GM12892 (cell line): ENCODE results near the gene KIZ.

ENCODE experiments used
- DNase-seq: peaks from one replicate; pipeline ENCODE4 v3.0.0; 2011; ENCODE audit not compliant: insufficient read length
- FAIRE-seq: peaks from 2 replicates; lab custom pipeline; 2011; peaks lifted over from hg19 to GRCh38; lab: Jason Lieb, UNC
- POLR2A ChIP-seq: IDR thresholded peaks from 2 replicates; pipeline ENCODE4 v1.6.1; 2011; ENCODE audit warnings: low read depth, low read length, control low read depth
- POLR2AphosphoS5 ChIP-seq: IDR thresholded peaks from 2 replicates; pipeline ENCODE4 v1.6.1; 2011; ENCODE audit warnings: low read depth, low read length, control low read depth
- TAF1 ChIP-seq: IDR thresholded peaks from 2 replicates; pipeline ENCODE4 v1.6.1; 2011; ENCODE audit warnings: low read depth, mild to moderate bottlenecking, control low read depth, low read length, borderline replicate concordance

The KIZ gene

GRCh38 chr20:21225215-21225947 is 99.5 kb downstream of the KIZ start:
- DNase-seq, result no peak
- TF ChIP-seq TAF1 (no peak), POLR2A (no peak), POLR2AphosphoS5 (no peak)
- no peak for FAIRE-seq

- DNase-seq (peak; percentile 27), FAIRE-seq (no peak)
- TF ChIP-seq POLR2A (no peak), POLR2AphosphoS5 (no peak), TAF1 (no peak)
These were observed 102.6 kb downstream of the KIZ start for GRCh38 chr20:21228511-21228910.

GRCh38 chr20:21229163-21229562 is 103.3 kb downstream of the KIZ start:
- no peak for DNase-seq

GRCh38 chr20:21230220-21230619 is 104.3 kb downstream of the KIZ start:
- TF ChIP-seq POLR2A (no peak), TAF1 (no peak), POLR2AphosphoS5 (no peak)
- DNase-seq (no peak), FAIRE-seq (no peak)

More at GRCh38 chr20:21229163-21229562, 103.3 kb downstream of the KIZ start:
- FAIRE-seq, result no peak
- no peak for TF ChIP-seq TAF1
- no peak for TF ChIP-seq POLR2AphosphoS5
- no peak for TF ChIP-seq POLR2A

GRCh38 chr20:21230686-21231085 is 104.8 kb downstream of the KIZ start:
- TF ChIP-seq POLR2A, result no peak
- TF ChIP-seq POLR2AphosphoS5, result no peak
- no peak for FAIRE-seq

GRCh38 chr20:21232546-21233280 is 106.8 kb downstream of the KIZ start:
- FAIRE-seq (no peak), DNase-seq (no peak)
- TF ChIP-seq TAF1 (no peak), POLR2AphosphoS5 (no peak), POLR2A (no peak)

More at GRCh38 chr20:21230686-21231085, 104.8 kb downstream of the KIZ start:
- DNase-seq, result no peak

GRCh38 chr20:21234324-21234723 is 108.4 kb downstream of the KIZ start:
- TF ChIP-seq TAF1 (no peak), POLR2A (no peak), POLR2AphosphoS5 (no peak)

GRCh38 chr20:21234806-21235483 is 109.1 kb downstream of the KIZ start:
- FAIRE-seq (no peak), DNase-seq (no peak)
- no peak for TF ChIP-seq TAF1
- no peak for TF ChIP-seq POLR2A
- no peak for TF ChIP-seq POLR2AphosphoS5

More at GRCh38 chr20:21234324-21234723, 108.4 kb downstream of the KIZ start:
- FAIRE-seq, result no peak
- DNase-seq, result no peak

GRCh38 chr20:21235484-21236445 is 109.9 kb downstream of the KIZ start:
- DNase-seq, result peak; percentile 22
- FAIRE-seq, result no peak
- TF ChIP-seq TAF1 (no peak), POLR2AphosphoS5 (no peak), POLR2A (no peak)

- DNase-seq (no peak), FAIRE-seq (no peak)
- TF ChIP-seq TAF1, result no peak
- TF ChIP-seq POLR2AphosphoS5, result no peak
- TF ChIP-seq POLR2A, result no peak
These were observed 112.3 kb downstream of the KIZ start for GRCh38 chr20:21237956-21238799.
